CD4-positive, alpha-beta T cell treated with Interferon gamma for 1 hour (primary cell): ENCODE results near the gene HDGFL3.
"Not testable (repeated sequence)": the region's sequence is repeated elsewhere in the genome, so short reads cannot be mapped to it uniquely, and the experiment has no call there.

Experiments used
- DNase-seq: peaks from one replicate; pipeline ENCODE4 v3.0.0-alpha.2; 2020

Gene HDGFL3

DNA sequence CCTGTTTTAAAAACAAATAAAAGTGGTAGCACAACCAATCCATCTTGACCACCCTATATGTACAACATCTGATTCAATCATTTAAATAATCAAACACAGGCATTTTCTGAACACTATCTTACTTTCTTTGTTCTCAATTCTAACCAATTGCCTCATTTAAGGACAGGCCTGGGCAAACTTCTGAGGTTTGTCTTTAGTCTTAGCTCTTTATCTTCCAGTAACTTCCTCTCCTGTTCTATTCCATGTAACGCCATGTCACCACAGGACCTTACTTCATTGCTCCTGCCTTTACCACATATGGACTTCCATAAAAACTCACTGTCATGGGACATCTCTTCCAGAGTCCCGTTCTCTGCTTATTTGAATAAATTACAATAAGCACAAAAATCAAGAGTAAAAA lies 14.9 kb downstream of the HDGFL3 start:
- DNase-seq = no peak

DNA sequence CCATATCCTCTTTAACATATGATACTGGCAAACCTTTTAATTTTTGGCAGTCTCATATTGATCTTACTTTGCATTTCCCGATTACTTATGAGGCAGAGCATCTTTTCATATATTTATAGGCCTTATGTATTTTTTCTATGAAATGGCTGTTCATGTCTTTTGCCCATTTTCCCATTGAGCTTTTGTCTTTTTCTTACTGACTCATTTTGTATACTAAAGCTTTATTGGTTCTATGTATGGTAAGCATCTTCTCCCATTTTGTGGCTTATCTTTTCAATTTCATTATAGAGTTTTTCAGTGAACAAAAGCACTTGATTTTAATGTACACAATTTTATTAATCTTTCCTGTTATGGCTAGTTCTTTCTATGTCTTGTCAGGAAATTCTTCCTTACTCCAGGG lies 17.2 kb downstream of the HDGFL3 start:
- no peak for DNase-seq

DNA sequence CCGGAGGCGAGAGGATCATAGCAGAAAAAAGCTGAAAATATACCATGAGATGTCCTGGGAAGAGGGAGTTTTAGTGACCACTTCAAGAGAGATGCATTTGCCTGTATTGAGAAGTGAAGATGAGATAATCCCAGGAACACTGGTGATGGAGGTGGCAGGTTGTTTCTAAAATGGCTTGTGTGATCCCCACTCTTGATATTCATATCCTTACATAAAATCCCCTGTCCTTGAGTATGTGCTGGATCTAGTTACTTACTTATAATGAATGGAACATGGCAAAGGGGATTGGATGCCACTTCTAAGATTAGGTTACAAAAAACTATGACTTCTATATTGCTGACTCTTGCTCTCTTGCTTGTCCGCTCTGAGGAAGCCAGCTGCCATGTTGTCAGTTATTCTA lies 22.1 kb downstream of the HDGFL3 start:
- DNase-seq = no peak

DNA sequence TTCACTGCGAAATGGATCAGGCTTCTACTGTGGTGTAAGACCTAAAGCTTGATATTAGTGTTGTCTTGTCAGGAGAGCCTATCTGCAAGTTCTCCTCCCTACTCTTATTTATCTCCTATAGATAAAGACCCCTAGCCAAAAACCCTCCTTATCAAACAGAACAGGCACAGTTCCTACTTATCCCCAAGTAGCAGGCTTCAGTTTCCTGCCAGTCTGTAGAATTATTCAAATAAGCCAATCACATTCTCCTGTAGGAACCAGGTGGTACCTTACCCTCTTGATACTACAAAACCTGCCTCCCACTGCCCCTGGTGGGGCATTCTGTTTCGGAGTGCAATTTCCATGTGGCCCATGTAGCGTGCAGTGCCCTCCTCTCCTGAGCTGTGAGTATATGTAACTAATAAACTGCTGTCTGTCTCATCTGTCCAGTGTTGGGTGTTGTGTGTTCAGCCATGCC lies 28.7 kb downstream of the HDGFL3 start:
- DNase-seq = no peak

DNA sequence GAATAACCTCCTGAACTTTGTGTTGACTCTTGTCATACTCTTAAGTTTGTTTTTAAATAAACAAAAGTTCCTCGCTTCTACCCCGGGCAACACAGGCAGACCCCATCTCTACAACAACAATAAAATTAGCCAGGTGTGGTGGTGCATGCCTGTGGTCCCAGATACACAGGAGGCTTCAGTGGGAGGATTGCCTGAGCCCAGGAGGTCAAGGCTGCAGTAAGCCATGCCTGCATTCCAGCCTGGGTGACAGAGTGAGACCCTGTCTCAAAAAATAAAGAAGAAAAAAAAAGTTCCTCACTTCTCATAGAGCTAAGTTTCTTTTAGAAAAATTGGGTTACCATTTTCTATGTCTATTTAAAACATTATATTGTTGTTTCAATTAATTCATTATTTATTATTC lies 29.2 kb downstream of the HDGFL3 start:
- DNase-seq = no peak

DNA sequence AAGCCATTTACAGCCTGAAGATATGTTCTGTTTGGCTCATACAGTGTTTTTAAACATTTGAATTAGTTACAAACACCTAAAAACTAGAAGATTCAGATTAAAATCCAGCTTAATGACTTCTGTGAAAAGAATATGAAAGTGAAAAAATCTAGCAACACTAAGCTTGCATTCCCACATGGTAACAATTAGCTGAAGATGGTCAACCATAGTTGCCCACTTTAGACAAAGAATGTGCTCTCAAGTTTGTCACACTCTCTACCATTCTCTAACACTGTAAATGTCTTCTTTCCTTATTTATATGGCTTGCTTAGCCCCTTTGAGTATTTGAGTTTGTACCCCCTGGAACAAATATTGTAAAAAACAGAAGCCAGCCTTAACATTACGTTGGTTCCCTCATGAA lies 32.7 kb downstream of the HDGFL3 start:
- no peak for DNase-seq

DNA sequence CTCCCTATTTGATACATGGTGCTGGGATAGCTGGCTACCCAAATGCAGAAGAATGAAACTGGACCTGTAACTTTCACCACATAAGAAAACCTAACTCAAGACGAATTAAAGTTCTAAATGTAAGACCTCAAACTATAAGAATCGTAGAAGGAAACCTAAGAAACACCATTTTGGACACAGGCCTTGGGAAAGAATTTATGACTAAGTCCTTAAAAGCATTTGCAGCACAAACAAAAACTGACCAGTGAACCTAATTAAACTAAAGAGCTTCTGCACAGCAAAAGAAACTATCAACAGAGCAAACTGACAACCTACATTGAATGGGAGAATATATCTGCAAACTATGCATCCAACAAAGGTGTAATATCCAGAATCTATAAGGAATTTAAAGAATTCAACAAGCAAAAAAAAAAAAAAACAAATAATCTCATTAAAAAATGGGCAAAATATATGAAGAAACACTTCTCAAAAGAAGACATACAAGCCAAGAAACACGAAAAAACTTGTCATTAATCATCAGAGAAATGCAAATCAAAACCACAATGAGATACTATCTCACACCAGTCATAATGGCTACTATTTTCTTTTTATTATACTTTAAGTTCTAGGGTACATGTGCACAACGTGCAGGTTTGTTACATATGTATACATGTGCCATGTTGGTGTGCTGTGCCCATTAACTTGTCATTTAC lies 37.0 kb downstream of the HDGFL3 start:
- no peak for DNase-seq

DNA sequence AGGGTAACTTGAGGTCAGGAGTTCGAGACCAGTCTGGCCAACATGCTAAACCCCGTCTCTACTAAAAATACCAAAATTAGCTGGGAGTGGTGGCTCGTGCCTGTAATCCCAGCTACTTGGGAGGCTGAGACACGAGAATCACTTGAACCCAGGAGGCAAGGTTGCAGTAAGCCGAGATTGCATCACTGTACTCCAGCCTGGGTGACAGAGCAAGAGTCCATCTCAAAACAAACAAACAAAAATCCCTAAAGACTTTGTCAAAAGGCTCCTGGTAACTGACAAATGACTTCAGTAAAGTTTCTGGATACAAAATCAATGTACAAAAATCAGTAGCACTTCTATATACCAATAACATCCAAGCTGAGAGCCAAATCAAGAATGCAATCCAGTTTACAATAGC lies 38.0 kb downstream of the HDGFL3 start:
- not testable (repeated sequence) for DNase-seq

DNA sequence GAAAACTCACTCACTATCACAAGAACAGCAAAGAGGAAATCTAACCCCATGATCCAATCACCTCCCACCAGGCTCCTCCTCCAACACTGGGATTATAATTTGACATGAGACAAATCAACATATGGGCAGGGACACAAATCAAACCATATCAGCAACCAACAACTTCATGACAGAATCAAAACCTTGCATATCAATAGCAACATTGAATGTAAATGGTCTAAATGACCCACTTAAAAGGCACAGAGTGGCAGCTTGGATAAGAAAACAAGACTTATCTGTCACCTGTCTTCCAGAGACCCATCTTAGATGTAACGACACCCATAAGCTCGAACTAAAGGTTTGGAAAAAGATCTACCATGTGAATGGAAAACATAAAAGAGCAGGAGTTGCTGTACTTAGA lies 40.8 kb downstream of the HDGFL3 start:
- no peak for DNase-seq

DNA sequence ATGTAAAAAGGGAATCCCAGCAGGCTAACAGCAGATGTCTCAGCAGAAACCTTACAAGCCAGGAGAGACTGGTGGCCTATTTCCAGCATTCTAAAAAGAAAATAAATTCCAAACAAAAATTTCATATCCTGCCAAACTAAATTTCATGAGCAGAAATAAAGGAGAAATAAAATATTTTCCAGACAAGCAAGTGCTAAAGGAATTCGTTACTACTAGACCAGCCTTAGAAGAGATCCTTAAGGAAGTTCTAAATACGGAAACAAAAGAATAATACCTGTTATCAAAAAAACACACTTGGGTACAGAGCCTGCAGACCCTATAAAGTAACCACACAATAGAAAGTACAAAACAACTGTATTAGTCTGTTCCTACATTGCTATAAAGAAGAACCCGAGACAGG lies 41.4 kb downstream of the HDGFL3 start:
- DNase-seq = no peak

DNA sequence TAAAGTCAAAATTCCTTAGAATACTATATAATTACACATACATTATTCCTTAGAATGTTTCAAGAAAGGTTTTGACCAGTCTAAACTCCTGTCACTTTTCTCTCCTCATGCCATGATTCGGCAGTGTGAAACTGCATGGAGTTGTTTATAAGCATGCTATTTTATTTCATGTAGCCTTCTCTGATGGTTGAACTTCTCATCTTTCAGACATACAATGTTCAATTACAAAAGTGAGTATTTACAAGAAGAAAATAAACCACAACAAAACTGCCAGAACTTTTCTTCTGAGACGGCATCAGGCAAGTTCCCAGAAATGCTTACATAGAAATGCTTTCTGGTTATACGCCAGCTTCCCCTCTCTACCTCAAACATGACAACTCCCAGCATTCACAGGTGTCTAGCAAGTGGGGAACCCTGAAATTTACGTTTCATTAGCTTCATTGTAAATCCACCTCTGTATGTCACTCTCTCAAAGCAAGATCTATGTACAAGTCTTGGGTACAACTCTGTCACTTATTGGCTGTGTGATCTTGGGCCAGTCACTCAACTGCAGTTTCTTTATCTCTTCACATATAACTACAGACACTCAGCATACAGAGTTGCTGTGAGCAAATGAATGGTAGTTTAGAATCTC lies 42.7 kb downstream of the HDGFL3 start:
- DNase-seq = no peak

DNA sequence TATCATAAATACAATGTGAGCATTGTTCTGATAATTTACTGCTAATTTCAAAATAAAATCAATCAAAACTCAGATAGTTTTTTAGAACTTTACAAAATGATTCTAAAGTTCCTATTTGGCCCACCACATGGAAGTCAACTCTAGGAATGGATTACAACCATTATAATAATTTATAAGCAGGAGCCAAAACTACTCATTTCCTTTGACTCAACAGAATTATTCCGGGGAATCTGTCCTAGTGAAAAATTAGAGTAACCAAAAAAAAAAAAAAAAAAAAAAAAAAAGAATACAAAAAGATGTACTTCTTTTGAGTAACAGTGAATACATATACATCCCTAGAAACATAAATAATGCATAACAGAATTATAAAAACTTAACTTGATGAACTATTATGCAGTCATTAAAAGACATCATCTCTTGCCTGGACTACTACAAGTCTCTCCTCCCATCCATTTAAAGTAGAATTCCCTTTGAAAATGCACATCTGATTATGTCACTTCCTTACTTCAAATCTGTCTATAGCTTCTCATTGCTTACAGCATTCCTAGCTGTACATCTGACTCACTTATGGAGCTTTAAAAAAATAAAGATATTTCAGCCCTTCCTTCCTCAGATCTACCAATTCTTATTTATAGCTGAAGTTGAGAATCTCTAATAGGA lies 43.4 kb downstream of the HDGFL3 start:
- DNase-seq = no peak

DNA sequence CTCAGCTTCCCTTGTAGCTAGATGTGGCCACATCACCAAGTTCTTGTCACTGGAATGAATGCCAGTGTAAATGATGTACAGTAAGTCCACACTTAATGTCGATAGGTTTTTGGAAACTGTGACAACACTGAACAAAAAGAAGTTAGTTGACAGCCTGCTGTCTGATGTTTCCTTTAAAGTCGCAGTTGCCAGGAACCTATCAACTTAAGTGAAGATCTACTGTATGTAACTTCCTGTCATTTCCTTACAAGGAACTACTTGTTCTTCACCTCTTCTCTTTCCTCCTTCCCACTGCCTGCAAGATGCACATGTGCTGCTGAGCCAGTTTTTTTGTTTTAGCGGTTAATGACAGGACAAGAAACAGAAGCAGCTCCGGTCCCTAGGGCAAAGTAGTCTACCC lies 44.6 kb downstream of the HDGFL3 start:
- DNase-seq = no peak

DNA sequence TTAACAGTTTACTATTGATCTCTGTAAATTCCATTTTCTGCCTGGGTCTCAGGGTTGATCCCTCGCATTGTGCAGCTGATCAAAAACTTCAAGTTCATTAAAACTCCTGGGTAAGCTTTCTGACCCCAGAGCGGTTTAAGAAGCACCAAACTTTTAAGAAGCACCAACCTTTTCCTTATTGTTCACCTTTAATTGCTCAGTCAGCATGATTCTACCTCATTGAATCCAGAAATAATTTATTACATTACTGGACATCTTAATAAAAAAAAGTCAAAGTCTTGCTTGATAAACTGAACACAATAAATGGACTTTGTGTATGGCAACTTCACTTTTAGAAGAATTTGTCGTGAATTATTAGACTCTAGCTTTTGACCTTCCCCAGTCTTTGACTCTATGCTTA lies 46.9 kb downstream of the HDGFL3 start:
- no peak for DNase-seq

DNA sequence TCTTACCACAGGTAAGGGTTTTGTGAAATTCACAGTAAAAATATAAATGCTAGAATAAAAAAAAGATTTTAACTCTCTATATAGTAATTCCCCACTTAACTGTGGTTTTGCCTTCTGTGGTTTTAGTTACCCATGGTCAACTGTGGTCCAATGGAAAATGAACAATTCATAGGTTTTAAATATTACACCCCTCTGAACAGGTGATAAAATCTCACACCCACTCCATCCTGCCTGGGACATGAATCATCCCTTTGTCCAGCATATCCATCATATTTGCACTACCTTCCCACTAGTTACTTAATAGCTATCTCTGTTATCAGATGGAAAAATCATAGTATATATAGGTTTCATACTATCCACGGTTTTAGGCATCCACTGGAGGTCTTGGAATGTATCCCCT lies 49.2 kb downstream of the HDGFL3 start:
- DNase-seq = no peak

DNA sequence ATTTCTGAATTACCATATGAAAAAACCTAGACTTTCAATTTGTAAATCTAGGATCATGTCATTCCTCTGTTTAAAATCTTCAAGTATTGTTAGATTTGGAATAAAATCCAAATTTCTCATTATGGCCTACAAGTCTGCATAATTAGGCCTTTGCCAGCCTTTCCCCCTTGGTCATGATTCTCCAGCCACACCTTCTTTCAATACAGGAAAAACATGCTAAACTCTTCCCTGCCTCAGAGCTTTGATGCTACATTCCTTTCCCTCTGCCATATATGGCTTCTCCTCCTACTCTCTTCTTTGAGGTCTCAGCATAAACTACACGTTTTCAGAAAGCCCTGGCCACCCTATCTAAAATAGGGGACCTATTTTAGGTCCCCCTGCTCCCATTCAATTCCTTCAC lies 51.7 kb downstream of the HDGFL3 start:
- DNase-seq = no peak

DNA sequence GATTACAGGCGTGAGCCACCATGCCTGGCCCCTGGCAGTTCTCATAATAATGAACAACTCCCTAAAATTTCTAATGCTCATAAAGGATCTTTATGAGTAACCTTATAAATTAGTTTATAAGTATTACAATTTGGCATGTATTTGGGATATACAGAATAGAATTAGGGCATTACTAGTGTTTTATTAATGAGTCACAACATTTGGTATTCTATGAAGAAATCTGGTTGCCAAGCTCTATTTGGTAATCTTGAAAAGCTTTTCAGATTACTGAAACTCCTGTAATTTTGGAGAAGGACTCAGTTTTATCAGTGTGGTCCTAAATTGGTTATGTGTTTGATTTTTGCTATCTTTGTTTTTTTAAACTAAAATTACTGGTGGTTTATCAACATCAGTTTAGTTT lies 54.3 kb downstream of the HDGFL3 start:
- DNase-seq = no peak

DNA sequence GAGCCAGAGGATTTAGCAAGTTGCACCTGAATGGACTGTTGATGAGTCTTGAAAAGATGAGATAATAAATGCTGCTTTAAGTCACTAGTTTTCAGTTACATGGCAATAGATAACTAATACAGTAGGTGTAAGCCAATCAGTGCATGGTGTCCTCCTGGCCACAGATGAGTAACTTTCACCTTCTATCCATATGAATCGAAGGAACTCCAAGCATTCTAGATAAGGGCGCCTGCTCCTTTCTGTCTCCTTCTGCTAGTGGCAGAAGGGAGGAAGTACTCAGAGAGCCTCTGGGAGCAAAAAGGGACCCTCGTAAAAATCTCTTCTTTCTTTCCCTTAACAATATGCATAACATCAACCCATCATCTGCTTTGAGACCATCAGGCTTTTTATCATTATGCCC lies 62.9 kb downstream of the HDGFL3 start:
- DNase-seq = no peak

DNA sequence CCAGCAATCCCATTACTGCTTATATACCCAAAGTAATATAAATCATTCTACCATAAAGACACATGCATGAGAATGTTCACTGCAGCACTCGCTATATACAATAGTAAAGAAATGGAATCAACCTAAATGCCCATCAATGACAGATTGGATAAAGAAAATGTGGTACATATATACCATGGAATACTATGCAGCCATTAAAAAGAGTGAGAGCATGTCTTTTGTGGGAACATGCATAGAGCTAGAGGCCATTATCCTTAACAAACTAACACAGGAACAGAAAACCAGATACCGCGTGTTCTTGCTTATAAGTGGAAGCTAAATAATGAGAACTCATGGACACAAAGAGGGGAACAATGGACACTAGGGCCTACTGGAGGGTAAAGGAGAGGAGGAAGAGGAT lies 65.5 kb downstream of the HDGFL3 start:
- not testable (repeated sequence) for DNase-seq

DNA sequence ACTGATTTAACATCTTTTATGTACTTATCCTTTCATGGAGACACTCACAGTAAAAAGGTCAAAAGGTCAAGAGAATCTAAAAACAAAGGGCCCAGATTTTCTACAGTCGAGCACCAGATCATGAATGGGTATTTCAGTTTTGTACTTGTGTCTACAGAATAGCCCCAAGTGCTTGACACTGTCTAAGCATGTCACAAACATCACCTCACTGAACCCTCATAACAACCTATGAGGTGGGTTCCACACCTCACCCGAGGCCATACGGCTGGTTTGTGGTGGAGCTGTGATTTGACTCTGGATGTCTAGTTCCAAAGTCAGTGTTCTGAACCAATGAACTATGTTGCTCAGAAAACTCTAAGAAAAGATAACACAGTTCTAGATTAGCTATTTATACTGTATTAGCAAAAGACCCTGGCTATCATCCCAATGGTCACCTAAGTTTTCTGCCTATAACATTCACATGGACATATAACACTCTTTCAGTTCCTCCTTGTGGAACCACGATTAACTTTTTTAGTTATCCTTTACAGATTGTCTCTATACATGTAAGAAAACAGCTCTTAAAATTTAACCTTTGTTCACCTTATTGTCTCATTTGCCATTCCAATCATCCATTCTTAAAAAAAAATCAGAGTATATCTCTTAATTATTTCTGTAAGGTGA lies 74.6 kb downstream of the HDGFL3 start:
- DNase-seq = no peak

DNA sequence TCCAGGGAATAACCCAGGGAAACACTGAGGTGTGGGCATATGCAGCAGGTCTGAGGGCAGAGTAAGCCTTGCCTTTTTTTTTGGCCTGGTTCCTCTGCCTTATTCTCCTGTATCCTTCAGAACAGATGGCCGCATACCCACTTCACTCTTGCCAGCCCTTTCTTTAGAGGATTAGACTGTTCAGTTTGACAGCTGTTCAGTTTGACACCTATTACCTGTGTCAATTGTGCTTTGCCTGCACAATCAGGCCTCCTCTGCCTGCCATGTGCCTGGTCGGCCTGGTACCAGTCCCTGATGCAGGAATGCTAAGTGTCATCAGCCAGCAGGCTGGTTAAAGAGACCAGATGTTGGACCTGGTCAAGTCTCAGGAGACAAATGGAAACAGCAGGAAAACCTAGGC lies 77.8 kb downstream of the HDGFL3 start:
- no peak for DNase-seq

DNA sequence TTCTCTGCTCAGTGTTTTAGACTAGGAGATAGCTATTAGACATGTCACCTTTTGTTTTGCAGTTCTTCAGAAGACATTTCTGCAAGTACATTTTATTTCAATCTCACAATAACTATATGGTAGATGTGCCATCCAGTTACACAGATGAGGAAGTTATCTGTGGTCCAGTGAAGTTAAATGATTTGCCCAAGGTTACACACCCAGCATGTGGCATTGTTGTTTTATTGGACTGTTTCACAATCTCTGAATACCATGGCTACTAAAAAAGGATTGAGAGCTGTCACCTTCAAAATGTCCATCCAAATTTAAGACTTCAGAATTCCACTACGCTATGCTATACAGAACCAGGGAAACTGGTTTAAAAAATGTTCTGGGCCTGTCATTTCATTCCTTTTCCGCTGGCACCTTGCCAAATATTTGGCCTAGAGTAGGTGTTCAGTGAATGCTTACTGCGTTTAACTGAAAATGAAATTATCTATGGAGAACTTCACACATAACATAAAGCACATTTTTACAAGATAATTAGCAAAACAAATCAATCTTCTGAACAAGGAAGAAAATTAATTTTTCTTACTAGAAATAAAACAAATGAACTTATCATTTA lies 80.0 kb downstream of the HDGFL3 start:
- no peak for DNase-seq

DNA sequence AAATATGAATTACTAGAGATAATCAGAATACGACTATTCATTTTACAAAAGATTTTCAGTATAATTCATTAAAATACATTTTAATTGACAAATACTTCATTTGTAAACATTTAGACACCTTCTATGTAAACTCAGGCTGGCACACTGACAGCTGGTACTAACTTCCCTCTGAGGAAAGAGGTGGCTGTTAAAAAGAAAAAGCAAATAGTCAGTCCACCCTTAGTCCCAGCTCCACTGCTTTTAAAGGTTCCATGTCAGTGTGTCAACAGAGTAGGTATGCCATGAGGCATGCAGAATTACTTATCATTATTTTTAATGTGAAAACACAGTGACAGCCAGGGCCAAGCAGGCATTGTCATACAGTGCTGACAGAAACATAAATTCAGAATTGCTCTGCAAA lies 84.1 kb downstream of the HDGFL3 start:
- no peak for DNase-seq
